Erythroblast (primary cell): ENCODE measurements around the gene CDC42BPG.
A peak's percentile ranks its signal among the peaks of the same experiment; 100 is the strongest.

Source experiments
- DNase-seq, 2 experiments: peaks; one replicate each; lab custom pipeline; 2025; lab: John Stamatoyannopoulos, UW
- GATA1 ChIP-seq: IDR thresholded peaks from 2 replicates; pipeline ENCODE4 v1.6.1; 2011; ENCODE audit warnings: low read depth, mild to moderate bottlenecking, control low read depth, low read length, moderate library complexity
- POLR2A ChIP-seq: IDR thresholded peaks from 2 replicates; pipeline ENCODE4 v1.6.1; 2011; ENCODE audit warnings: mild to moderate bottlenecking, low read length

The CDC42BPG gene

DNA sequence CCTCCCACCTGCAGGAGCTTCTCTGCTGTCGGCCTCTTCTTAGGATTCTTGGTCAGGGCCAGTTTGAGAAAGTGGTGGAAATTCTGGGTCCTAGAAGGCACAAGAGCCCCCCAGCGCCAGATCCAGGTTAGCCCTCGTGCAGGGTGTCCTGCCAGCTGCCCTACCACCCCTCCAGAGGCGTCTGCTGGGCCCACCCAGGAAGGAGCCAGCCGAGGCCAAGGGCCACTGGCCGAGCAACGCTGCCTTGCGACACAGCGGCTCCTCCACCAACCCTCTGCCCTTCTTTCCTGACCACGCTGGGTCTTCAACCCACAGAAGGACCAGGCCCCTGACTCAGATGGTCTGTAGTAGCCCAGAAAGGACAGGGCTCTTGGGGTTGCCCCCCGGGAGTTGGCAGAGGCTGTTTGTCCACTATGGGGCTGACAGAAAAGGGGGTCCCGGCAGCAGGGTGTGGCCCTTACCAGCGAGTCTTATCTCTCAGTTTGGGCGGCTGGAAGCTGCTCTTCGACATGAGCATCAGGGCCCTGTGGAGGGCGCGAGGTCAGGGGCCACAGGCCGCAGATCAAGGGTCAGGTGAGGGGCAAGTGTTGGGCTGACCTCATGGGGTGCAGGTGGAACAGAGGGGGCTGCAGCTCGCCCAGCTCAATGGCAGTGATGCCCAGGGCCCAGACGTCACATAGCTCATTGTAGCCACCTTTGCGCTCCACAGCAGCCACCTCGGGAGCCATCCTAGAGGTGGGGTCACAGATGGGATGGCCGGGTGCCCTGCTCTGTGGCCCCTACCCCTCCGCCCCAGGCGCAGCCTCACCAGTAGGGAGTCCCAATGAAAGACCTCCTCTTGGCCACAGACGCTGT is 43.9 kb downstream of the CDC42BPG start:
- TF ChIP-seq POLR2A (no peak), GATA1 (no peak)
- peak; percentile 35 to 40 for DNase-seq

GRCh38 chr11:64799623-64800302 is 44.7 kb downstream of the CDC42BPG start:
- no peak for TF ChIP-seq POLR2A
- no peak for TF ChIP-seq GATA1
- peak; percentile 34 to 50 for DNase-seq

DNA sequence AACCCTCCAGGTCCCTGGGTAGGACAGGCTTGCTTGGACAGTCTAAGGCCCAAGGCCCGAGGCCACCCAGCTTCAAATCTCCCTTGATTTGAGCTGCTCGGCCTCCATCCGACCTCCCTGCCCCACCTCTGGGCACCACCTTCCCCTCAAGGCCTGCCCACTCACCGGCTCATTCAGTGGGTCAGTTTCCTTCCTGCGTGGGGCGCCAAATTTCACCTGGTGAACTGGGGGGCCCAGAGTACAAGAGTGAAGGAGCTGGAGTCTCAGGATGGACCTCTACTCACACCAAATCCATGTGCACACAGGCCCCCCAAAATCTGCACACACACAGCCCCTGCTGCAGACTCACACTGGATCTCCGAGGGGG is 45.2 kb downstream of the CDC42BPG start:
- TF ChIP-seq GATA1 (no peak), POLR2A (no peak)
- DNase-seq: no peak

DNA sequence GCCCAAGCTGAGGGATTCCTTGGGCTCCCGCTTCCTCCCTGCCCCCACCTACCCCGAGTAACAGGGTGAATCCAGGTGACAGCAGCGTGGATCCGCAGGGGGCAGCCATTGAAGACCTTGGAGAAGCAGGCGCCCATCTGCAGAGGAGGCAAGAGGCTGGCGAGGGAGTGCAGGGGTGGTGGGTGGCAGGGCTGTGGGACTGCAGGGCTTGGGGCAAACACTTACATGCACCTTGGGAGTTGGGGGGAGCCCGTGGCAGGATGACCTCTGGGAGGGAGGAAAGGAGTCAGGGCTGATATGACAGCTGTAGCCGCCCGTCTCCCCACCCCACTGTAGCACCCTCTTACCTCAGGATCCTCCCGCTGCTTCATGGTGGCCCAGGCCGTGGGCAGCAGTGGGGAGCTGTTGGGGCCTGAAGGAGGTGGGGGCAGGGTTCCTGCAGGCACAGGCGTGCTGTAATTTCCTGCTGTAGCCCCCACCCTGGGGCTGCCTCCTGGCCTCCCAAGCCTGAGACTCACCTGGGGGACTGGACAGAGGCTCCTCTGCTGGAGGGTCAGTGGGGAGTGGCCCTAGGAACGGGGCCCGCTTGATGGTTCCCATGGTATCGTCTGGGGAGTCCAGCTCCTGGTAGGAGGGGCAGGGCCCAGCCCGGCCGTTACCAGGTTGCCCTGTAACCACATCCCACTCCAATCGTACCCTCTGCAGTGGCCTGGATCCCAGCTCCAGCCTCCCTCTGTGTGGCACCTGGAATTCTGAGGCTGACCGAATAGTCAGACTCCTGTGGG is 47.5 kb downstream of the CDC42BPG start:
- DNase-seq: no peak
- no peak for TF ChIP-seq GATA1
- TF ChIP-seq POLR2A: no peak

GRCh38 chr11:64796047-64796756 is 48.3 kb downstream of the CDC42BPG start:
- no peak for TF ChIP-seq POLR2A
- TF ChIP-seq GATA1: no peak
- no peak for DNase-seq

GRCh38 chr11:64794526-64794925 is 49.9 kb downstream of the CDC42BPG start:
- TF ChIP-seq GATA1 (no peak), POLR2A (no peak)
- DNase-seq: no peak

GRCh38 chr11:64793271-64794160 is 50.9 kb downstream of the CDC42BPG start:
- no peak for TF ChIP-seq POLR2A
- TF ChIP-seq GATA1: no peak
- no peak for DNase-seq

DNA sequence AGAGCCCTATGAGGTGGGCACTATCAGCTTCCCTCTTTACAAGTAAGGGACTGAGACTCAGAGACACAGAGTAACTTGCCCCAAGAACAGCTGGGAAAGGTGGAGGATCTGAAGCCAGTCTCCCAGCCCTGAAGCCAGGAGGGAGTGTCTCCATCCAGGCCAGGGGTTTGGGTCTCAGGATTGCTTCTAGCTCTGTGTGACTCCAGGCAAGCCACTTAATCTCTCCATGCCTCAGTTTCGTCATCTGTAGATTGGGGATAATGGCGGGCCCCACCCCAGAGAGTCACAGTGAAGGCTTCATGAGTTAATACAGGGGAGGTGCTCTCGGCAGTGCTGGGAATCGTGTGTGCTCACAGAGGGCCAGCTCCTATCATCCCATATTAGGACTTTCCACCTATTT is 52.0 kb downstream of the CDC42BPG start:
- DNase-seq: no peak
- TF ChIP-seq GATA1: no peak
- no peak for TF ChIP-seq POLR2A

- no peak for TF ChIP-seq POLR2A
- no peak for TF ChIP-seq GATA1
These were observed 52.6 kb downstream of the CDC42BPG start for GRCh38 chr11:64791781-64792291.

GRCh38 chr11:64790205-64791095 is 54.0 kb downstream of the CDC42BPG start:
- no peak for DNase-seq
- TF ChIP-seq GATA1: no peak
- TF ChIP-seq POLR2A: no peak

More at GRCh38 chr11:64791781-64792291, 52.6 kb downstream of the CDC42BPG start:
- no peak for DNase-seq

DNA sequence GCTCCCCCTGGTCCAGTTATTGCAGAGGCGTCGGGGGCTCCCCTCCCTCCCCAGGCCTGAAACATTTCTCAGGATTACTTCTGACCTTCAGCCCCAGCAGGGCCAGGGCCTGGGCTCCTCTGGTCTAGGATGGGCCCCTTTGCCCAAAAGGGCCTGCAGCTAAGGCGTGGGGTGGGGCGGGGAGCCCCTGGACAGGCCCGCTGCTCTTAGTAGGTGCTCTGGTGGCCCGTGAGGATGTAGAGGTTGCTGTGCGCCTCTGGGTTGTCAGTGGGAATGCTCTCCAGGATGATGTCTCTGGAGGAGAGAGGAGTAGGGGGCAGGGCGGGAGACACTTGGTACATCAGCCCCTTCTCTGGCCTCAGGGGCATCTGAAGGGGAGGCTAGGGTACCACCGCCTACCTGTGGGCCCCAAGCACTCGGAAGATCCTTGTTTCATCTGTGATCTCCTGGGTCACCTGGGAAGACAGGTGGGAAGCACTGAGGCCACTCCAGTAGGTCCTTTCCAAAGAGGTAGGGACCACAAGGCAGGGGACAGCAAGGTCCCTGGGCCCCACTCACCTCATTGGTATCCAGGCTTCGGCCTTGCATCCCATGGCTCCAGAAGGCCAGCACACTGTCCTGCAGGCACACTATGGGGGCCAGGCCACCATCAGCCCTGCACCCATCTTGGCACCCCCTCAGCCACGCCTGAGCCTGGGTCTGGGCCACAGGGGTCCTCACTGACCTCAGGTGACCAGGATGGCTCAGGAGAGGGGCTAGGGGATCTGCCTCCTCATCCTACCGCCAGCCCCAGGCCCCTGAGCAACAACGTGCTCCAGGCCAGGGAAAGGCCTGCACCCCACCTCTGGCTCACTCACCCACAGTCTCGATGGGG is 54.9 kb downstream of the CDC42BPG start:
- no peak for DNase-seq
- TF ChIP-seq POLR2A (no peak), GATA1 (no peak)
